GM18520 (cell line): ENCODE measurements around the gene ALOX12.
A peak's percentile ranks its signal among the peaks of the same experiment; 100 is the strongest.

ENCODE experiments used
- ATAC-seq: cut with Tn5 transposase; IDR thresholded peaks from one replicate; pipeline ENCODE4 v1.9.1; 2021; ENCODE audit not compliant: unreplicated experiment

Gene ALOX12

GRCh38 chr17:7021993-7022778 is 26.3 kb downstream of the ALOX12 start:
- ATAC-seq, result peak; percentile 48

DNA sequence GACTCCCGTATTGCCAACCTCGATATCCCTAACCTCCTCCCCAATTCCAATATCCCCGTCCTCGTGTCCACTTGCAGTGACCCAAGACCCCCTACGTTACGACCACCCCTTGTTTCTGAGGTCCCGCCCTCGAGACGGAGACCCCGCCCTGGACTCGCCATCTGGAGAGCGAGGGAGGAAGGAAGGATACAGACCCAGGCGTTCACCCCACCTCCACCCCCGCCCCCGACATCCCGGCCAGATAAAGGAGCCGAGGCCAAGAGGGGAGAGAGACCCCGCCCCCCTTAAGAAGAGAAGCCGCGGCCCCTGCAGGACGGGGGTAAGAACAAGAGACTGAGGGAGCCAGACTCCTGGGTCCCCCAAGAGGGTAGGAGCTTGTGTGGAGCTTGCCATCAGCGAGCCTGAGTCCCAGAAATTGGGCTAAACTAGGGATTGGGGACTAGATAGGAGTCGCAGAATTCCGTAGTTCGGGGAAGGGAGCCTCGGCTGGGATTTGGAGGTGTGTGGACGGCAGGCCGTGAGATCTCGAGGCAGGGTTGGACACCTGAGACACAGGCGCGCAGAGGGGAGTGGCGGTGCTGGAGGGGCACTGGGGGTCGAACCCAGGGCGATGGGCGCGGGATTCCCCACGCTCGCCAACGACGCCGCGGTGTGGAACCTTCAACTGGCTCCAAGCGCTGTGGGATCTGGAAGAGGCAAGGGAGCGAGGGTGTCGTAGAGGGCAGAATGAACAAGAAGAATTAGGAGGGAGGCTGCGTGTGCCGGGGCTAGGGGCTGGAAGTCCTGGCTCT is 27.1 kb downstream of the ALOX12 start, which contains the start of gene BCL6B:
Gene BCL6B (plus strand): TSS at position 270 of the 791 bp plus-strand sequence. CDS start 622 bp downstream, outside the sequence.
- no peak for ATAC-seq

DNA sequence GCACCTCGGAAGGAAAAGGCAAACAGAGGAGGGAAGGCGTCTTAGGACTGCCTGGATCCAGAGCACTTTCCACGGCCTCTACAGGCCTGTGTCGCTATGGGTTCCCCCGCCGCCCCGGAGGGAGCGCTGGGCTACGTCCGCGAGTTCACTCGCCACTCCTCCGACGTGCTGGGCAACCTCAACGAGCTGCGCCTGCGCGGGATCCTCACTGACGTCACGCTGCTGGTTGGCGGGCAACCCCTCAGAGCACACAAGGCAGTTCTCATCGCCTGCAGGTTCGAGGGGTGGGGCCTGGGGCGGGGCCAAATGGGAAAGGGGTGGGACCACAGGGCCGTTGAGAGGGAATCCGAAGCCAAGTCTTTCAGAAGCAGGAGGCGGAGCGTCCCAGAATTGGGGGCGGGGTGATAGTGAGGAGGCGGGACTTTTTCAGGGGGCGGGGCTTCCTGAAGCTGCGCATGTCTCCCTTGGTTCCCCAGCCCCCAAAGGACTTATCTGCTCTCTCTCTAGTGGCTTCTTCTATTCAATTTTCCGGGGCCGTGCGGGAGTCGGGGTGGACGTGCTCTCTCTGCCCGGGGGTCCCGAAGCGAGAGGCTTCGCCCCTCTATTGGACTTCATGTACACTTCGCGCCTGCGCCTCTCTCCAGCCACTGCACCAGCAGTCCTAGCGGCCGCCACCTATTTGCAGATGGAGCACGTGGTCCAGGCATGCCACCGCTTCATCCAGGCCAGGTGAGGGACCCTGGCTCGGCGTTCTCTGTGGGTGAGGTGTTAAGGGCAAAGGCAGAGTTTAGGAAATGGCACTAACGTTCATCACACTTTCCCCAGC is 27.9 kb downstream of the ALOX12 start:
- no peak for ATAC-seq

- ATAC-seq, result no peak
Observed at GRCh38 chr17:7024402-7024785, 28.5 kb downstream of the ALOX12 start.

DNA sequence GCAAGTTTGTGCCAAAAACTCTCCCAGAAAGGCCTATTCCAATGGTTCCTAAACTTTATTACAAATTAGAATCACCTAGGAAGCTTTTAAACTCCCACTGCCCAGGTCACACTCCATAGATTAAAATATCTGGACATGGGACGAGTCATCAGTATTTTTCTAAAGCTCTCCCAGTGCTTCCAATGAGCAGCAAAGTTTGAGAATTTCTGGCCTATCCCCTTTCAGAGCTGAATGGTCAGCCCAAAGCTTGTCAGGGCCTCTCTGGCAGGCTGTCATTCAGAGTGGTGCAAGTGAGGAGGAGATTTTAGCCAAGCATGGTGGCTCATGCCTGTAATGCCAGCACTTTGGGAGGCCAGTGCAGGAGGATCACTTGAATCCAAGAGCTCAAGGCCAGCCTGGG is 29.4 kb downstream of the ALOX12 start:
- ATAC-seq, result no peak

DNA sequence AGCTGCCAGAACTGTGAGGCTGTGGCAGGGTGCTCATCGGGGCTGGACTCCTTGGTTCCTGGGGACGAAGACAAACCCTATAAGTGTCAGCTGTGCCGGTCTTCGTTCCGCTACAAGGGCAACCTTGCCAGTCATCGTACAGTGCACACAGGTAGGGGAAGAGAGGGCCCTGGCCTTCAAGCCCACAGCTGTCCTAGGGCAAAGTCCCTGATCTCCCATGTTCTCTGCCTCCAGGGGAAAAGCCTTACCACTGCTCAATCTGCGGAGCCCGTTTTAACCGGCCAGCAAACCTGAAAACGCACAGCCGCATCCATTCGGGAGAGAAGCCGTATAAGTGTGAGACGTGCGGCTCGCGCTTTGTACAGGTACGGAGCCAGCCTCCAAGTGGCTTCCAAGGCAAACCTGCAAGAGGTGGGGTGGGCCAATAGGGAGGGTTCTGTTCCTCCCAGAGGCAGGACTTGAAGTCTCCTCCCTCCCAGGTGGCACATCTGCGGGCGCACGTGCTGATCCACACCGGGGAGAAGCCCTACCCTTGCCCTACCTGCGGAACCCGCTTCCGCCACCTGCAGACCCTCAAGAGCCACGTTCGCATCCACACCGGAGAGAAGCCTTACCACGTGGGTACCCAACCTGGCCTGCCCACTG is 30.7 kb downstream of the ALOX12 start:
- no peak for ATAC-seq

GRCh38 chr17:7027335-7027734 is 31.5 kb downstream of the ALOX12 start:
- no peak for ATAC-seq

- ATAC-seq, result no peak
Observed at GRCh38 chr17:7029096-7029495, 33.2 kb downstream of the ALOX12 start.

DNA sequence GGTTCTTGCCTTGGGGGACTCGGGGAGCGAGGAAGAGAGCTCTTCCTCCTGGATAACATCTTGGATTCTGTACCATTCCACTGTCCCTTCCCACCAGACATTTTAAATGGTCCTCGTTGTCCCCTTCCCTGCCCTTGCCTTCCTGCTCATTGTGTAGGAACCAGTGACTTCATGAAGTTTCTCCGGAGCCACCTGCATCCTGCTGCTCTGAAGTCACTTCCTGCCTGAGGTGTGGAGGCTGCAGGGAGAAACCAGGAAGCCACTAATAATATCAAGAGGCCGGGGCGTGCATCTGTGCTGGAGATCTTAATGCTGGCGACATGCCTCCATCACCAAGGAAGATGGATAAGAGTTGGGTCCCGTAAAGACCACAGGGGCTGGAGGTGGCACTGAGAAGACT is 33.8 kb downstream of the ALOX12 start:
- no peak for ATAC-seq

DNA sequence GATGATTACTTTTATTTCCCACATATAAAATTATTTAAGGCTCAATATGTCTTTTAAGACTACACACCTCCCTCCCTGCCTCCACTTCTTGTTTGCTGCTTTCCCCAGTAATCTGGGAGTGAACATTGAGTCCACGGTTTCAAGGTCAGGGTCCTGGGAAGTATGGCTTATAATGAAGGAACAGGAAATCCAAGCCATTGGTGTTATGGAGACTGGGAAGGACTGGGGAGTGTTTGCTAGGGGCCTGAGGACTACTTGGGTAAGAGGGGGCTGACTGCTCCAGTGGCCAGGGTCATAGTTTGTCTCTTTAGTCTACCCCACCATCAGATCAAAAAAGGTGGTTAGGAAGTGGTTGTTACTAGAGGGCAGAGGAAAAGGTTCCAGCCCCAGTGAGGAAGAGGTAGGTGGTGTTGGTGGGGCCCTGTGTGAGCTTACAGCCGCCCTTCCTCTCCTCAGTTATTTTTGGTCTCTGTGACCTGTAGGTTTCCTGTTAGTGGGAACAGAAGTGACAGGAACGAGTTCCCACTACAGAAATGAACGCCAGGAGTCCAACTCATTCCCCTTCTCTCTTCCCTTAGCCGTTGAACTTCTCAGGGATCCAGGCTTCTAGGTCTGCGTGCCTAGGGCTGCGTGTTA is 39.2 kb downstream of the ALOX12 start:
- no peak for ATAC-seq

DNA sequence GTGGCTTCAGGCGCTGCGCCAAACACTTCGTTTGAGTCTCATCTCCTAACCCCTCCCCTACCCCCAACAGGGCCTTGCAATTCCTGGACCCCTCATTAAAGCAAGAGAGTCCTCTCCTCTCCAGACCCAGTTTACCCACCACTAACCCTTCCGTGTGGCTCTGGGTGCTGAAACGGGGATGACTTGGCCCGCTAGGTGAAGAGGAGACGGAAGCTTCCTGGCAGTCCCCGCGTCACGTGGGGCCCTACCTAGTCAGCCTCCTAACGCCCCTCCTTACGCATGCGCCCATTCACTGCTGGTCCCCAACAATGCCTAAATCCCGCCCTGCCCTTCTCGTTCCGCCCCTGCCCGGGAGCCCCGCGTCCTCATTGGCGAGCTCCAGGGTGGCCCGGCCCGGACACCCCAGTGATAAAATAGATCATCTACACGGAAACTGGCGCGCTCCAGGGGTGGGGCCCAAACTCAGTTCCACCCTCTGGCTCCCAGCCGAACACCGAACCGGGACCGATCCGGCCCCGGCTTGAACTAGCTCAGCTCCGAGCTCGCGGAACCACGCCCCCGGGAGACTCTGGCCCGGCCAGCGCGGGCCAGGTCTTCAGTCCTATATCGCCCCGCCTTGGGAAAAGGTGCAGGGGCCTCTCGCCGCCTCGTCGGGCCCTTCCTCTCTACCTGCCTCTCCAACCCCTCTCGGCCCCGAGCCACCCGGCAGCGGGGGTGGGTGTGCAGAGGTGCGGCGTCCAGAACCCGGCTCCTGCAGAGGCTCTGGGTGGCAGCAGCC is 39.9 kb downstream of the ALOX12 start, which contains the start of gene SLC16A13:
Gene SLC16A13 (plus strand): TSS at position 425 of the 778 bp plus-strand sequence. CDS start 368 bp downstream, outside the sequence.
- ATAC-seq, result peak; percentile 85

DNA sequence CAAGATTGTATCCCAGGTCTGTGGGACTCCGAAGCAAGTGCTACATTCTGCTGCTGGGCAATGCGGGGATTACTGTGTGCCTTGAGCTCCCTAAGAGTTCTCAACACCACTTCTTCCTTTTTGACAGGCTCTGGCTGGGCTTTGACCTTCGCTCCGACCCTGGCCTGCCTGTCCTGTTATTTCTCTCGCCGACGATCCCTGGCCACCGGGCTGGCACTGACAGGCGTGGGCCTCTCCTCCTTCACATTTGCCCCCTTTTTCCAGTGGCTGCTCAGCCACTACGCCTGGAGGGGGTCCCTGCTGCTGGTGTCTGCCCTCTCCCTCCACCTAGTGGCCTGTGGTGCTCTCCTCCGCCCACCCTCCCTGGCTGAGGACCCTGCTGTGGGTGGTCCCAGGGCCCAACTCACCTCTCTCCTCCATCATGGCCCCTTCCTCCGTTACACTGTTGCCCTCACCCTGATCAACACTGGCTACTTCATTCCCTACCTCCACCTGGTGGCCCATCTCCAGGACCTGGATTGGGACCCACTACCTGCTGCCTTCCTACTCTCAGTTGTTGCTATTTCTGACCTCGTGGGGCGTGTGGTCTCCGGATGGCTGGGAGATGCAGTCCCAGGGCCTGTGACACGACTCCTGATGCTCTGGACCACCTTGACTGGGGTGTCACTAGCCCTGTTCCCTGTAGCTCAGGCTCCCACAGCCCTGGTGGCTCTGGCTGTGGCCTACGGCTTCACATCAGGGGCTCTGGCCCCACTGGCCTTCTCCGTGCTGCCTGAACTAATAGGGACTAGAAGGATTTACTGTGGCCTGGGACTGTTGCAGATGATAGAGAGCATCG is 42.4 kb downstream of the ALOX12 start:
- no peak for ATAC-seq

DNA sequence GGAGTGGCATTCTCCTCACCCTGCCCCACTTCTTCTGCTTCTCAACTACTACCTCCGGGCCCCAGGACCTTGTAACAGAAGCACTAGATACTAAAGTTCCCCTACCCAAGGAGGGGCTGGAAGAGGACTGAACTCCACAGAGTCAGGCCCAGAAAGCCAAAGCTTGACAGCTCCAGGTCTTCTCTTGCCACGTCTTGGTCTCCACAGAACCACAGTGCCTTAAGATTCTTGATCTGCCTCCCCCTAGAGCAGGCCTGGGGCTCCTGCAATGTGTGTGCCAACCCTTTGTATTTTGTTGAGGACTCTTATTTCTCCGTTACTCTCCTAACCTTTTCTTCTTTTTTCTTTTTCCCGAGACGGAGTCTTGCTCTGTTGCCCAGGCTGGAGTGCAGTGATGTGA is 44.0 kb downstream of the ALOX12 start:
- ATAC-seq, result no peak

- no peak for ATAC-seq
Observed at GRCh38 chr17:7041607-7042500, 46.0 kb downstream of the ALOX12 start.

DNA sequence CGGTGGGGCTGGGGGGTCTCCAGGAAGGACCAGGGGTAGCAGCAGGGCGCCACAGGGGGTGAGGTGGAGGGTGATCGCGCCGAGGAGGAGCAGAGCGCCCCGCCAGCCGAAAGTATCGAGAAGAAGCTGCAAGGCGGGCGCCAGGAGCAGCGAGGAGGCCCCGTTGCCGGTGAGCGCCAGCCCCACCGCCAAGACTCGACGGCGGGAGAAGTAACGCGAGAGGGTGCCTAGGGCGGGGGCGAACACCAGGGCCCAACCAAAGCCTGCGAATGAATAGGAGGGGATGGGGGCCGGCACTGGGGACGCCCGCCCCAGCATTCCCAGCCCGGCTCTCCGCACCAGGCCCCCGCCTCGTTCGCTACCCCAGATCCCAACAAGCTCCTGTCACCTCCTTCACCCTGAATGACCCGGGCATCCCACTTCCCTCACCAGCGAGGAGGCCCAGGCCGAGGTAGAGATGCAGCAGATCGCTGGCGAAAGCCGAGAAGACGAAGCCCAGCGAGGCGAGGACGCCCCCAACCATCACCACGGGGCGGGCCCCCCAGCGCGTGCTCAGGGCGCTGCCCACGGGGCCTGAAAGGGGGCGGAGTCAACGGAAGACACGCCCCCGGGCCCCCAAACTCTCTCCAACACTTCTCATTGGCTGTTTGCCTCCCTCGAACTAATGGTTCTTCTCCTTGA is 46.8 kb downstream of the ALOX12 start:
- no peak for ATAC-seq

- ATAC-seq, result no peak
Observed at GRCh38 chr17:7043182-7043496, 47.3 kb downstream of the ALOX12 start.

DNA sequence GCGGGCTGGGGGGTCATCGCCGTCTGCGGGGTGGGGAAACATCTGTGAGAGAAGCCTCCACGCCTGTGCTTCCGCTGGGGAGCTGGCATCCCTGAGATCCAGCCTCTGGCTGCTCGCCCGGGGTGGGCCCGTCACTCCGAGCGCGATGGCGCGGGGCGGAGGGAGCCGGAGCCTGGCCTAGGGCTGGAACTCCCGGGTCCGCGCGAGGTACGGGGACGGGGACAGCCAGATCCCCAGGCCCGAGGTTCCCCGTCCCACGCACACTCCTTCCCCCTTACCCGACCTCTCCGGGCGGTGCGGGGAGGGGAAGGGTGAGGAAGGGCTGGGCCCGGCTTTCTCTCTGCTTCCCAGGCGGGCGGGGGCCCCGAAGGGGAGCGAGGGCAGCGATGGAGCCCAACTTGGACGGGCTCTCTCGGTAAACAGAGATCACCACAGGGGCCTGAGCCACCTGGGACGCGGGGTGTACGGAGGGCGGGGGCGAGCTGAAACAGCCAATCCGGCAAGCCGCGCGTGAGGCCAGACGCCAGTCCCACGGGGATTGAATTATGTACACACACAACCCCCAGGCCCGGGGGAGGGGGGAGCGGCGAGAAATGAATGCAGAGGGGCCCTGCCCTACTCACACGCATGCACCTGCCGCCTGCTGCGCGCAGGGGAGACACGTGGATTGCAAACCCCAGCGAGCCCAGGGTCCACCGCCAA is 47.8 kb downstream of the ALOX12 start, which contains the start of gene SLC16A11:
Gene SLC16A11 (minus strand): TSS at position 596 of the 702 bp plus-strand sequence. CDS start 579 bp downstream, at position 17.
- ATAC-seq, result no peak
